Activated naive CD8-positive, alpha-beta T cell (primary cell): Measurements from ENCODE around the gene ACACA.

Experiments used
- H3K27ac Mint-ChIP-seq: one replicate; pipeline ENCODE4 v1.8.0; 2021; ENCODE audit warnings: mixed read lengths
- H3K27me3 Mint-ChIP-seq: one replicate; pipeline ENCODE4 v1.8.0; 2021; ENCODE audit warnings: mixed read lengths
- H3K36me3 Mint-ChIP-seq: one replicate; pipeline ENCODE4 v1.8.0; 2021; ENCODE audit warnings: mixed read lengths
- H3K4me1 Mint-ChIP-seq: one replicate; pipeline ENCODE4 v1.8.0; 2021; ENCODE audit warnings: low read depth, mixed read lengths
- H3K4me3 Mint-ChIP-seq: one replicate; pipeline ENCODE4 v1.8.0; 2021; ENCODE audit warnings: mild to moderate bottlenecking, mixed read lengths
- H3K9me3 Mint-ChIP-seq: one replicate; pipeline ENCODE4 v1.8.0; 2021; ENCODE audit warnings: low read depth, mixed read lengths

Gene ACACA

DNA sequence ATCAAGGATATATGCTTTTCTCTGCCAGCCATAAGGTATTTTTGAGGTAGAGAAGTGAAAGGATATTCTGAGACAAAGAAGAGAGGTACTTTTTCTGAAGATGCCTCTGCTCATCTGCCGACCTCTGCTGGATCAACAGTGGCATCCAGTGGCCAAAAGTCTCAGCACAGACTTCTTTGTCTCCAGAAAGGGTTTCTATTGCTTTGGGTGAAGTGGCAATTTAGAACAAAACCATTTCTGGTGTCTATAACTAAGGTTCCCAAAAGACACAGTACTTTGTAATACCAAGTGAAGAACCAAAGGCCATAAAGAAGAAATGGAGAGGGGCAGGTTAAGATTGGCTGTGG, 186.1 kb downstream of the ACACA start:
- H3K36me3 Mint-ChIP-seq: peaks cover 15% of the 10 kb centered on the region
- H3K4me1 Mint-ChIP-seq: peaks cover 1% of the 10 kb centered on the region
- H3K9me3 Mint-ChIP-seq: no peaks in the 10 kb centered on the region
- no peak overlapping the region for H3K4me3 Mint-ChIP-seq
- H3K27ac Mint-ChIP-seq: no peak overlapping the region
- H3K27me3 Mint-ChIP-seq: no peaks in the 10 kb centered on the region

DNA sequence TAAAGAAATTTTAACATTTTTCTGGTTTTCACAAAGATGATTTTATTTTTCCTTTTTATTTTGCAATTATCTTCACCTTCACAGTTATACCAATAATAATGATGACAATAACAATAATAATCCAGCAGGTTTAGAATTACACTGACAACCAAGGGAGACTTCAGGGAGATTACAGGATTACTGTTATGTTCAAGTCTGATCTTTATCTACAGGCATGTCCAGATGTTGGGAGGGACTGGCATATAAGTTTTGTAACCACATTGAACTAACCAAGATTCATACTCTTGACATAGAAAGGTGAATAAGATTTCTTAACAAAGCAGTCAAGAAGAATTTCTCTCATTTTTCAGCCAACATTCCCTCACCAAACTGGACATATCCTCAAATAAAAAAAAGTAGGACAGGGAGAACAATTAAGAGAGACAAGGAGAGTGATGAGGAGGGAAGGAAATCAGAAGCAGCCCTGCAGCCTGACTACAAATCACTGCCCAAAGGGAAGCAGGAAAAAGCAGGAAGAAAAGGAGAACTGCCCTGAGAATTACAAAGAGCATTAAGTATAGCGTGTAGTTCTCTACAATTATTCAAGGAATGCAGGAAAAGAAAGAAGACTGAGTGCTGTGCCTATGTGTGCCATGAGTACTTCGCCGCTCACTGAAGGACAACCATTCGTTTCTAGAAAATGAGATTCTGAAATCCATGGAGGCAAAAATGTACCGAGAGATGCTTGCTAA, 186.6 kb downstream of the ACACA start:
- H3K36me3 Mint-ChIP-seq: peaks cover 11% of the 10 kb centered on the region
- H3K27me3 Mint-ChIP-seq: no peaks in the 10 kb centered on the region
- no peak overlapping the region for H3K27ac Mint-ChIP-seq
- no peaks in the 10 kb centered on the region for H3K9me3 Mint-ChIP-seq
- H3K4me3 Mint-ChIP-seq: no peak overlapping the region
- H3K4me1 Mint-ChIP-seq: peaks cover 1% of the 10 kb centered on the region

DNA sequence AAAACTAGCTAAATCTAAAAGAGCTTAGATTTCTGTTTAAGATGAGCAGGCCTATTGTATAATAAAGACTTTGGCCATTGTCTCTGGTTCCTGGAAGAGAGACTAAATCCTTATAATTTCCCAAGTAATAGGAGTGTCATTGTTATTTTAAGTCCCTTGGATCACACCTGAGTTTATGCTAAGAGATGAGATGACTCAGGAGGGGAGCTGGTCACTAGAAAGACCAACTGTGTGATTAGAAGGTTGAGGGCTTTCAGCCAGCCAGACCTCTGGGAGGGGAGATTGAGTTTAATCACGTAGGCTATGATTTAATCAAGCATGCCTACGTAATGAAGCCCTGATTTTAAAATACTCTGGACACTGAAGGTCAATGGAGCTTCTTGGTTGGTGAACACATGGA, 187.8 kb downstream of the ACACA start:
- Mint-ChIP-seq H3K36me3 (peaks cover 12% of the 10 kb centered on the region), H3K27ac (no peak overlapping the region), H3K4me3 (no peak overlapping the region), H3K27me3 (no peaks in the 10 kb centered on the region), H3K4me1 (peaks cover 1% of the 10 kb centered on the region), H3K9me3 (no peaks in the 10 kb centered on the region)

DNA sequence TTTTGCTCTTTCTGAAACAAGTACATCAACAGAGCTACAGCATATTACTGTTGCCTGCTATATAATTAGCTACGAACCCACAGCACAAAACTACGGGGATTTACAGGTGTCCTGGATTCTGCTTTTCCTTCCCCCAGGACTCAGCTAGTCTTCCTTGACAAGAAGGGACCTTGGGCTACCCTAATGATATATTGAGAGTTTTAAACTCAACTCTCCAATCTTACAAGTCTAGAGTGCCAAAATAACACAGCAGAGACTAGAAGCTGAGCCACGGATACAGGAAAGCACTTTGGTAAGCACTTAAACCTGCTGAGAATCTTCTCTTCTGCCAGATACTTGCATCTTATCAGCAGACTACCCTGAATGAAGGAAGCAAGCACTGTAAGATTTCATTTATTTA, 192.2 kb downstream of the ACACA start:
- Mint-ChIP-seq H3K4me3 (no peak overlapping the region), H3K36me3 (peaks cover 12% of the 10 kb centered on the region), H3K27me3 (no peaks in the 10 kb centered on the region), H3K27ac (no peak overlapping the region), H3K9me3 (no peaks in the 10 kb centered on the region), H3K4me1 (no peaks in the 10 kb centered on the region)

DNA sequence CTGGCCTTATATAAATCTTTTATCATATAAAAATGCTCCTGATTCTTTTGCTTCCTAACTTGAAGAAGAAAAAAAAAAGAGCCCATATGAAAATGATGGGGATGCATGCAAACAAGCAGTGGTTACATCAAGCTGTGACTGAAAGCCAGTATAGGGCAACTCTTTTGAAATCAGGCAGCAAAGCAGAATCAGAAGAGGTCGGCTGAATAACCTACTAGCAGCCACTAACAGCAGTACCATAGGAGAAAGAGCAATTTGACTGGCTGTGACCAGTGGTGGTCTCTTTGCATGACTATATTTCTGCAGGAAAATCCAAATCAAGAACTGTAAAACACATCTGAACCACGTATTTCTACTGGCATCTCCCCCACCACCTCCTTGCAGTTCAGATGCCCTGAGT, 192.7 kb downstream of the ACACA start:
- H3K4me1 Mint-ChIP-seq: no peaks in the 10 kb centered on the region
- H3K4me3 Mint-ChIP-seq: no peak overlapping the region
- H3K27ac Mint-ChIP-seq: no peak overlapping the region
- H3K9me3 Mint-ChIP-seq: no peaks in the 10 kb centered on the region
- H3K36me3 Mint-ChIP-seq: peaks cover 14% of the 10 kb centered on the region
- no peaks in the 10 kb centered on the region for H3K27me3 Mint-ChIP-seq

DNA sequence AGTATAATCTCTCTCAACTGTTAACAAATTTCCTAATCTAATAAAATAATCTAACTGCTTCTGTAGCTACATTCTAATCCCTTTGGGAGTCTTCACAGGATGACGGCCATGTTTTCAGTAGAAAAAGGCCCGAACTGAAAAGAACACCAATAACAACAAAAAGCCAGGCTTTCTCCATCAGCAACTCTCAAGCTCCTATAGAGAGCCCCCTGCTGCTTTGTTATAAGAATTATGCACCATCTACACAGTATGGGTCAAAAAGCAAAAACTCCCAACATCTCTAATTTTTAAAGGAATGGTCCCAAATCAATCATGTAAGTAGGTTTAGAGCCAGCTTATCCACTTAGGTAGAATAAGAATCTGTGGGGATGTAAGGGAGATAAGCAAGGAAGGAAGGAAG, 194.5 kb downstream of the ACACA start:
- no peak overlapping the region for H3K4me3 Mint-ChIP-seq
- H3K27ac Mint-ChIP-seq: no peak overlapping the region
- H3K4me1 Mint-ChIP-seq: no peaks in the 10 kb centered on the region
- no peaks in the 10 kb centered on the region for H3K27me3 Mint-ChIP-seq
- H3K36me3 Mint-ChIP-seq: peaks cover 17% of the 10 kb centered on the region
- H3K9me3 Mint-ChIP-seq: no peaks in the 10 kb centered on the region

DNA sequence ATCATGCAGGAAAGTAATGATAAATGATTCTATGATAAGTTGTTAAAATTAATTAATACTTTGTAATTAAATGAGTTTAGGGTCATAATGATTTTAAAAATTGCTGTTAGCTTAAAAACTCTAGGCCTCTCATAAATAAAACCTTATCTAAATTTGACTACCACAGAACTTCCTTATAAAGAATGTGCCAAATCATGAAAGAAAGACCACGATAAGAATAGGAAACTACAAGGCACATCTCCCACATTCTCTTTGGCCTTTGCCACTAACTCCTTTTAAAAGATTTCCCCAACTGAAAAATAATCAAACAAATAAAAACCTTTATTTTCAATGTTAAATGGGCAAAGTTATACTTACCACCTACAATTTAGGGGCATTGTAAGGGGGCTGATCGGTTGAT, 195.5 kb downstream of the ACACA start:
- no peaks in the 10 kb centered on the region for H3K27me3 Mint-ChIP-seq
- H3K4me1 Mint-ChIP-seq: no peaks in the 10 kb centered on the region
- peaks cover 15% of the 10 kb centered on the region for H3K36me3 Mint-ChIP-seq
- H3K27ac Mint-ChIP-seq: no peak overlapping the region
- no peak overlapping the region for H3K4me3 Mint-ChIP-seq
- H3K9me3 Mint-ChIP-seq: no peaks in the 10 kb centered on the region

DNA sequence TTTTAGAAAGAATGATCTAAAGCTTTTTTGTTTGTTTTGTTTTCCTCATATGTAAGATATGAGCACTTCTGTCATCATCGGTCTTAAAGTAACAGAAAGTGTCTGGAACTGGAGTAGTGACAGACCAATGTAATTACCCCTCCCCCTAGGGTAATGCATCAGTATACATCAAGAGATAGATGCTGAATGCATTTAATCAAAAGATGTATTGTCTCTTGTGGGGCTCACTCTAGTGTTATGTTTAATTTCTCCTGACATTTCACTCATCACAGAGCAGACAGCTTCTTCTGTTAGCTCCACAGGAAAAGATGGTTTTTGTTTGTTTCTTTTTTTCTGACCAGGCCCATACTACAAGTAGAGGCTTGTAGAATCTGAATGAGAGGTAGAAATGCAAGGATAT, 199.5 kb downstream of the ACACA start:
- Mint-ChIP-seq H3K9me3 (no peaks in the 10 kb centered on the region), H3K27ac (no peak overlapping the region), H3K4me3 (no peak overlapping the region), H3K27me3 (no peaks in the 10 kb centered on the region), H3K36me3 (peaks cover 25% of the 10 kb centered on the region), H3K4me1 (no peaks in the 10 kb centered on the region)

DNA sequence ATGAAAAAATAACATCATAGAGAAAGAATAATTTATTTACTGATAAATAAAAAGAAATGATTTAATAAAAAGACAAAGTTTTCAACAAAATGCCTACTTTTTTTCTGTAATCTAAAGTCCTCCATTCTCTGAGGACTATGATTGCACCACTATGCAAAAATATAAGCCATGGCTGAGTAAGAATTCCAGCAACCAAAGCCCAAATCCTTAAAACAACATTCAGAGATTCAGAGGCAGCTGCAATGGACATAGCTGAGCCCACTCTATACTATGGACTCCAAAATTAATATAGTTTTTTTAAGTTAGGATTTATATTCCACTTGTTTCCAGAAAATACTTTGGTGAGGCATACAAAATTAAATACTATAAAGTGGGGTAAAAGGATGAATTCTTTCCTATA, 200.3 kb downstream of the ACACA start:
- Mint-ChIP-seq H3K36me3 (peaks cover 28% of the 10 kb centered on the region), H3K27ac (no peak overlapping the region), H3K4me3 (no peak overlapping the region), H3K9me3 (no peaks in the 10 kb centered on the region), H3K27me3 (no peaks in the 10 kb centered on the region), H3K4me1 (no peaks in the 10 kb centered on the region)

DNA sequence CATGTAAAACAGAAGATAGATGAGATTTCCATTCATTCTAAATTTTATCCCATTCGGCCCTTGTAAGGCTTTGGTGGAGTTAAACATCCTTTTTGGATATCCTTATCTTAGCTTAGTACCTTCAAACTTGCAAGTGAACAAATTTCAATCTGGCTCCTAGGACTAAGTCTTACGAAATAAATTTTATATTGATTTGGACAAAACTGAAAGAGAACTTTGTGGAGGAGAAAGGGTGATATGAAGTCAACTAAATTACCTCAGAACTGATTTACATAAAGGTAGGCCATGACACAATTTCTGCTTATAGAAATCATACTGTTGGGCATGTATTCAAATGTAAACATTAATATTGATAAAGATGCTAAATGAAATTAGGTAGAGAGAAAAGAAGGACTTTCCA, 206.1 kb downstream of the ACACA start:
- no peak overlapping the region for H3K4me3 Mint-ChIP-seq
- no peaks in the 10 kb centered on the region for H3K4me1 Mint-ChIP-seq
- H3K27ac Mint-ChIP-seq: no peak overlapping the region
- no peaks in the 10 kb centered on the region for H3K27me3 Mint-ChIP-seq
- H3K36me3 Mint-ChIP-seq: peaks cover 25% of the 10 kb centered on the region
- no peaks in the 10 kb centered on the region for H3K9me3 Mint-ChIP-seq

DNA sequence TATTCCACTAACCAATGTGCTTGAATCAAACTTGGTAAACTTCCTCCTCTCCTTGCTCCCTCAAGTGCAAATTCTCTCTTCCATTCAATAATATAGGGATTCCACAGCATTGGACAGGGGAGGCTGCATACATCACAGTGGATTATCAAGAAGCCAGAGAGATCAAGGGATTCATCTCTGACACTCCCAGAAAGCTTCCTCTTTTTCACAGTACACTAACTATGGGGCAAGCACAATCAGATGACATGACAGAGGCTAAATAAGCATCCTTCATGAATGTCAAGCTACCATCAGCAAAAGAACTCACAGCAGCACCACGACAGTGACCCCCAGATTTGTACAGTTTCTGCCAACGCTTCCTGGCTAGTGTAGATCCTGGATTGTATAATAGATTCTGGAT, 209.3 kb downstream of the ACACA start:
- H3K27me3 Mint-ChIP-seq: no peaks in the 10 kb centered on the region
- H3K4me3 Mint-ChIP-seq: no peak overlapping the region

DNA sequence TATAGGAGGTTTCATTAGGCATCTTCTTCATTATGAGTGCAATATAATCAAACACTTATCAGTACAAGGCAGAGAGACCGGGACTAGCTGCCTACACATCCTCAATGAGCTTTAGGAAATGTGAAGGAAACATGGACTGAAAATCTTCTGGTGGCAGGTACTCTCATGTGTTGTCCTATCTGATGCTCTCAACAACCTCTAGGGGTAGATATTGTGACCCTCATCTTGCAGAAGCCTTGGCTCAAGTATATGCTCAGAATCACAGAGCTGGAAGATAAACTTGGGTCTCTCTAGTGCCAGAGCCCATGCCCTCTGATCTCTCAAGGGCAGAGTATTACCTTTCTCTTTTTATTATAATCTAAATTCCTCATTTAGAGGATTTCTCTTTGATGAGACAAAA, 212.4 kb downstream of the ACACA start:
- no peaks in the 10 kb centered on the region for H3K27me3 Mint-ChIP-seq
- peaks cover 11% of the 10 kb centered on the region for H3K36me3 Mint-ChIP-seq
- H3K4me3 Mint-ChIP-seq: no peak overlapping the region
- H3K9me3 Mint-ChIP-seq: no peaks in the 10 kb centered on the region
- no peaks in the 10 kb centered on the region for H3K4me1 Mint-ChIP-seq
- H3K27ac Mint-ChIP-seq: no peak overlapping the region

More for the DNA sequence above, 209.3 kb downstream of the ACACA start:
- Mint-ChIP-seq H3K27ac (no peak overlapping the region), H3K9me3 (no peaks in the 10 kb centered on the region), H3K36me3 (peaks cover 12% of the 10 kb centered on the region), H3K4me1 (no peaks in the 10 kb centered on the region)

DNA sequence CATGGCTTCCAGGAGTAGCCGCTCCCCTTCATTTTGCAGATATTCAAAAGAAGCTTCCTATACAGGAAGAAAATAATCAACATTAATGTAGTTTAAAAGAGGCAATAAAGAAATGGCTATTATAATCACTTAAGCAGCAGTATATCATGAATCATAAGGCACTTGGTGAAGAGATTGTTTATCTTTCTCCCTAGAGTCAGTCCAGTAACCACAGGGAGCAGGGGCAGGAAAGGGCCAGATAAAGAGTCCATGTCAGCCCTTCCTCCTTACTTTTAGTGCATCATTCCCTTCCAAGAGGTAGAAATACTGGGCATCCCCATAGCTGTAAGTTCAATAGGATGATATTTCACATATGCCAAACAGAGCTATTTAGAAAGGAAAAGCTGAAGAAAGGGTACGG, 215.4 kb downstream of the ACACA start:
- no peaks in the 10 kb centered on the region for H3K4me1 Mint-ChIP-seq
- no peak overlapping the region for H3K4me3 Mint-ChIP-seq
- H3K27me3 Mint-ChIP-seq: no peaks in the 10 kb centered on the region
- H3K36me3 Mint-ChIP-seq: peaks cover 22% of the 10 kb centered on the region
- no peaks in the 10 kb centered on the region for H3K9me3 Mint-ChIP-seq
- no peak overlapping the region for H3K27ac Mint-ChIP-seq

DNA sequence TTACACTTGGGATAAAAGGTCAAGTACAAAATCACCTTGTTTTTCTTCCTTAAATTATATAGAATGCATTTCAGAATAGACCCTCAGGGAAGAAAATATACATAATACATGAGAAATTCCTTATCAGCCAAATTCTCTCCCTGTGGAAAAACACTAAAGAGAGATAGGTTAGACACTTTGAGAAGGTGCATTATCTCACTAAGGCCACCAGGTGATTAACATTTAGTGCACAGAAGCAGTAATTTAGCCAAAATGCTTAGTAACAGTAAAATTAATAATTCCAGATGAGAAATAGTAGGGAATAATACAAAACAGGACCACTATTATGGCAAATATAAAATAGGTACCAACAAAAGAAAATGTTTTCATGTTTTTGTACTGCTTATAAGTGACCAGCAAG, 216.1 kb downstream of the ACACA start:
- Mint-ChIP-seq H3K4me1 (no peaks in the 10 kb centered on the region), H3K36me3 (peaks cover 22% of the 10 kb centered on the region), H3K27me3 (no peaks in the 10 kb centered on the region), H3K9me3 (no peaks in the 10 kb centered on the region), H3K4me3 (no peak overlapping the region), H3K27ac (no peak overlapping the region)

DNA sequence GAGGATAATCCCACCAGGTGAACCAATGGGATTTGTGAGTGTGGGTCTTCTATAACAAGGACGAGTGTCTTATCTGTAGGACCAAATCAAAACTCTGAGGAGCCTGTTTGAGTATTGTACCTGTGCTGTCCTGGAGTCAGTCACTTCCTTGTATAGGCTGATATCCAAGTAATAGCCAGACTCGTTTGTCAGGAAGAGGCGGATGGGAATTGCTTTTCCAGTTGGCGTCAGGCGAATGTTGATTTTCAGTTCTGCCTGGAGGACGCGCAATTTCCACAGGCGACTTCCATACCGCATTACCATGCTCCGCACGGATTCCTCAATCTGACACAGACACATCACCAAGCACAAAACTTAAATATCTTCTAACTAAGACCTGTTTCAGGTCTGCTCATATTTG, 218.5 kb downstream of the ACACA start:
- Mint-ChIP-seq H3K36me3 (peaks cover 23% of the 10 kb centered on the region), H3K27me3 (no peaks in the 10 kb centered on the region), H3K4me3 (no peak overlapping the region), H3K9me3 (no peaks in the 10 kb centered on the region), H3K4me1 (no peaks in the 10 kb centered on the region), H3K27ac (no peak overlapping the region)

DNA sequence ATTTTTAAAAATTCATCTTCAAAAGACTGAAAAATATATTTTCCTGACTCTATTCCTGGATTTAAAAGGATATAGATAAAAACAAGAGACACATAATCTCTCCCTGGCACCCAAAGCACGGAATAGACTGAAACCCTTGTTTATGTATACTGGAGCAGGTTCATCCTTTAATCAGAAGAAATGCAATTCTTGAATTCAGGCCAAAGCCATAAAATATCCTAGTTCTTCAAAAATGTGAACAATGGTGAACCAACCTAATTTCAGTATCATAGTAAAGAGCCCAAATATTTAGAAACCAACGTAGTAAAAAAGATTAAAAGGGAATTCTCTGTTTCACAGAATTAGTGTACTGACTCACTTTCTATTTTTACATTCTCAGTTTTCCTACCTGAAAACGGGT, 219.4 kb downstream of the ACACA start:
- peaks cover 26% of the 10 kb centered on the region for H3K36me3 Mint-ChIP-seq
- no peaks in the 10 kb centered on the region for H3K4me1 Mint-ChIP-seq
- H3K27me3 Mint-ChIP-seq: no peaks in the 10 kb centered on the region
- H3K27ac Mint-ChIP-seq: no peak overlapping the region
- H3K9me3 Mint-ChIP-seq: no peaks in the 10 kb centered on the region
- no peak overlapping the region for H3K4me3 Mint-ChIP-seq
